ENCODE measurements around the gene CCDC15.

GRCh38 chr11:125084057-125084416, 130.0 kb downstream of the CCDC15 start:
- TF ChIP-seq CTCF (IDR thresholded peaks at IDR 0.05) (no peak), POLR2A (IDR thresholded peaks at IDR 0.05) (no peak)

Measured in ovary (tissue), 3 donors.